K562 (cell line): Measurements from ENCODE around the gene HHIPL1. TPM values are rescaled to one million over a fixed set of nuclear protein-coding genes. Genes with fewer than 3 reads are reported as not detected.

Experiments
- ATAC-seq: fragments of 200-7000 bp; cut with Tn5 transposase; 3 replicates; pipeline ENCODE4 v1.9.1; 2020; ENCODE audit warnings: moderate library complexity
- BruUV-seq: library from RNA; stranded (reverse); fragments of 400-500 nt; replicated peaks from 2 replicates; lab custom pipeline; 2021; lab: Mats Ljungman, UMichigan
- CTCF ChIA-PET: fragments of 300-600 bp; formaldehyde crosslinking; extraction: SDS; loops from one replicate; lab custom pipeline; 2021; ENCODE audit warnings: low intra/inter-chr PET ratio; lab: Yijun Ruan, JAX
- POLR2A ChIA-PET: fragments of 300-600, 350-650 bp; sonication (Branson Sonifier 250); formaldehyde crosslinking; extraction: SDS; loops from one replicate; lab custom pipeline; 2021; ENCODE audit warnings: antibody characterized with exemption, inconsistent platforms; lab: Yijun Ruan, JAX
- DNase-seq, 4 experiments: peaks; one replicate each; pipeline versions ENCODE4 v3.0.0 to v3.0.0-alpha.2; 2011 to 2018; ENCODE audit warnings: low spot score in 3 of 4, mixed read lengths in 3 of 4; ENCODE audit errors: extremely low read depth in 1 of 4
- FAIRE-seq: peaks from 2 replicates; lab custom pipeline; 2011; peaks lifted over from hg19 to GRCh38; lab: Jason Lieb, UNC
- H2AFZ ChIP-seq: 2 replicates; pipeline ENCODE4 v1.6.0; 2011; ENCODE audit warnings: low read depth, low read length, control low read depth, inconsistent platforms
- H3K27ac ChIP-seq: fragments of 200-600 bp; 3 replicates; pipeline ENCODE4 v1.8.0; 2011; ENCODE audit warnings: low read depth, mild to moderate bottlenecking, control low read depth, inconsistent platforms, low read length, moderate library complexity, mixed read lengths; ENCODE audit errors: extremely low read depth
- H3K27me3 ChIP-seq, 2 experiments: fragments of 300-600 bp in 1 of 2; 2 replicates in 1 of 2; 3 replicates in 1 of 2; pipeline versions ENCODE4 v1.6.0 to v1.8.0; 2011; ENCODE audit warnings: inconsistent platforms in 2 of 2, low read length in 2 of 2, mild to moderate bottlenecking in 1 of 2, mixed read lengths in 1 of 2, moderate library complexity in 1 of 2; ENCODE audit not compliant: control insufficient read depth in 2 of 2, insufficient read depth in 2 of 2
- H3K36me3 ChIP-seq: fragments of 300-600 bp; 3 replicates; pipeline ENCODE4 v1.8.0; 2011; ENCODE audit warnings: mild to moderate bottlenecking, low read length, inconsistent platforms; ENCODE audit not compliant: control insufficient read depth, insufficient read depth
- H3K4me1 ChIP-seq, 2 experiments: fragments of 200-600 bp in 1 of 2; replicated peaks in 1 of 2; 2 replicates in 1 of 2; 3 replicates in 1 of 2; pipeline versions ENCODE4 v1.5.1 to v1.8.0; 2011; ENCODE audit warnings: inconsistent platforms in 2 of 2, low read length in 2 of 2, mild to moderate bottlenecking in 1 of 2, mixed read lengths in 1 of 2, moderate library complexity in 1 of 2; ENCODE audit not compliant: control insufficient read depth in 2 of 2, insufficient read depth in 2 of 2
- H3K4me2 ChIP-seq: 2 replicates; pipeline ENCODE4 v1.6.1; 2011; ENCODE audit warnings: low read length, control low read depth, inconsistent platforms, mixed read lengths; ENCODE audit not compliant: insufficient read depth
- H3K4me3 ChIP-seq: fragments of 200-600 bp; sonication (generic), shearing (Covaris generic); 2 replicates; pipeline ENCODE4 v1.5.1; 2016; ENCODE audit warnings: control low read depth, inconsistent platforms
- H3K79me2 ChIP-seq: fragments of 200-600 bp; 3 replicates; pipeline ENCODE4 v1.8.0; 2011; ENCODE audit warnings: low read length, inconsistent platforms; ENCODE audit not compliant: control insufficient read depth, insufficient read depth
- H3K9ac ChIP-seq, 2 experiments: 2 replicates each; pipeline versions ENCODE4 v1.6.0 to v1.6.1; 2011; ENCODE audit warnings: low read depth in 2 of 2, low read length in 2 of 2, control low read depth in 1 of 2, inconsistent platforms in 1 of 2, mild to moderate bottlenecking in 1 of 2, mixed read lengths in 1 of 2; ENCODE audit not compliant: insufficient read depth in 1 of 2
- H3K9me1 ChIP-seq: one replicate; pipeline ENCODE4 v1.6.0; 2011; ENCODE audit warnings: inconsistent platforms, mild to moderate bottlenecking, low read length, moderate library complexity; ENCODE audit not compliant: control insufficient read depth, insufficient read depth
- H3K9me3 ChIP-seq: replicated peaks from 2 replicates; pipeline ENCODE4 v1.5.1; 2011; ENCODE audit warnings: low read depth, low read length, inconsistent platforms; ENCODE audit not compliant: control insufficient read depth, insufficient read depth
- H4K20me1 ChIP-seq: replicated peaks from 2 replicates; pipeline ENCODE4 v1.6.1; 2011; ENCODE audit warnings: low read length, inconsistent platforms, mixed read lengths; ENCODE audit not compliant: control insufficient read depth, insufficient read depth
- COPS2 ChIP-seq: fragments of 450-650 bp; conservative IDR thresholded peaks from 2 replicates; pipeline ENCODE4 v1.6.1; 2016; ENCODE audit warnings: mild to moderate bottlenecking, moderate library complexity
- GTF2A2 ChIP-seq: IDR thresholded peaks from 2 replicates; pipeline ENCODE4 v1.6.1; 2016; ENCODE audit warnings: mild to moderate bottlenecking, missing genetic modification characterization, missing compliant biosample characterization
- KLF1 ChIP-seq: fragments of 450-650 bp; IDR thresholded peaks from 2 replicates; pipeline ENCODE4 v1.6.1; 2016; ENCODE audit warnings: missing genetic modification characterization, missing compliant biosample characterization
- TCFL5 ChIP-seq: fragments of 250-450 bp; sonication (Bioruptor Pico); conservative IDR thresholded peaks from 2 replicates; pipeline ENCODE4 v1.6.1; 2021; ENCODE audit warnings: mild to moderate bottlenecking, moderate library complexity, matching md5 sums
- ZNF175 ChIP-seq: fragments of 200-800 bp; sonication (Bioruptor generic); IDR thresholded peaks from 2 replicates; pipeline ENCODE4 v1.6.1; 2016; ENCODE audit warnings: low read depth, mild to moderate bottlenecking, missing genetic modification characterization, missing compliant biosample characterization
- WGBS: fragments of 100-300 bp; shearing (Covaris generic); methylation state at CpG from one replicate; pipeline ENCODE4 v1.1.6; 2016; ENCODE audit warnings: low coverage, mixed read lengths; ENCODE audit not compliant: insufficient coverage; ENCODE audit errors: missing lambda C conversion rate; 5-methylcytosine and 5-hydroxymethylcytosine counted together
- in situ Hi-C: fragments of 300-500 bp; cut with MboI; formaldehyde crosslinking; loops from 4 replicates; pipeline ENCODE4 v1.15.0; 2018; ENCODE audit warnings: inconsistent platforms, mixed read lengths
- intact Hi-C: fragments of 100-400 bp; cut with micrococcal nuclease; formaldehyde crosslinking; loops from 2 replicates; pipeline ENCODE4 v1.14.2; 2022
- polyA plus RNA-seq, 8 experiments: library from polyadenylated mRNA; depleted of rRNA in 4 of 8; stranded (reverse) in 5 of 8; unstranded in 3 of 8; fragments of >200 nt; fragmentation: Nextera tagmentation in 2 of 8; fragmentation: Illumina TruSeq in 1 of 8; extraction: Ambion mirVana in 2 of 8; extraction: Trizol in 1 of 8; gene quantifications; 2 replicates each; pipeline versions ENCODE4 v1.2.1 to v1.2.3, GENCODE V29; 2011 to 2014; ENCODE audit warnings: inconsistent platforms in 1 of 8, missing spikeins in 1 of 8
- total RNA-seq, 7 experiments: library from RNA; depleted of rRNA in 6 of 7; stranded (reverse); fragments of >200 nt in 6 of 7; fragmentation: Illumina TruSeq in 2 of 7; extraction: Trizol in 2 of 7; gene quantifications; 2 replicates each; pipeline versions ENCODE4 v1.2.1 to v1.2.3, GENCODE V29; 2011 to 2021; ENCODE audit warnings: low replicate concordance in 1 of 7
- TF ChIP-seq, protein P1 (sequence below): fragments of 450-650 bp; IDR thresholded peaks from 2 replicates; pipeline ENCODE4 v1.6.1; 2016; ENCODE audit warnings: mild to moderate bottlenecking, moderate library complexity
- TF ChIP-seq, protein P2 (sequence below): IDR thresholded peaks from 2 replicates; pipeline ENCODE4 v1.6.1; 2012; ENCODE audit warnings: low read depth, low read length, improper control_type of control experiment, borderline replicate concordance

The HHIPL1 gene
- total and polyA plus RNA-seq, 9 of the 15 experiments (the other 6 are each of a cell fraction or from before 2014, with no cell fraction given), result not detected

DNA sequence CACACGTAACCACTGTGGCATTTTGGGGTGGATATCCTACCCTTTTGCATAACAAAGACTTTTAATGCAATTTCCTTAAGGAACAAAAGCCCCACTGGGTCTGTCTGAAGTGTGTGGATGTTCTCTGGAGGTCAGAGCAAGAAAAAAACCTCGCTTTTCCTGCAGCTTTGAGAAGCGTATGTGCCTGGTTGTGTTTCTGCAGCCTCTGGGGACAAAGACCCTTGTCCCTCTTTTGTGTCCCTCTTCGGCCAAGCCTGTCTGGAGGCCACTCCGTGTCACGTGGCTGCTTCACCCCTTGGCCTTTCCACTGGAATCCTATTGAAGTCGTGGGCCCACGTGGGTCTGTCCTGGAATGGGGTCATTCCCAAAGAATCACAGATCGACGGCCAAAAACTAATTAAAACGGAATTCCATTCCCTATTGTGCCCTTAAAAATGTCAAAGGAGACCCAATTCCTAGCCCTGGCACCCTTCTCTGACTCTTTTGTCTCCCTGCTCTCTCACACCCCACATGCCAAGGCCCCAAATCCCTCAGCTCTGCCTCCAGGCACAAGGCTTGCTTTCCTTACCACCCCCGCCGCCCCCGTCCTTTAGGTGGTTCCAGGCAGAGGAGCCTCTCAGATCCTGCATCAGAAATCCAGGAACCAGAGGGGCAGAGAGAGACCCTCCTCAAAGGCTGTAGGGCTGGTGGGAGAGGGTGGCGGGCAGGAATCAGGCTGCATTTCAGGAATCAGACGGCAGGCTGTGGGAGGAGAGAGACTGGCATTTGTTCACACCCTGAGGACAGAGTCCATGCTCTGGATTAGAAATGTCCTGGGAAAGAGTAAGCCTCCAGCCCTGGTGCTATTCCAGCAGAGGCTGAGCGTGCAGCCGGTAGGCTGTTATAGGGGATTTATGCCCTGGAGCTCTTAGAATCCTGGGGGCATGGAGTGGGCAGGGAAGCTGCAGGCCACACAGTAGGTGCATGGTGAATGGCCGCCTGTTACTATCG lies 26.6 kb downstream of the HHIPL1 start:
- FAIRE-seq, result no peak
- no TSS peak for BruUV-seq
- H3K9ac ChIP-seq, result no peak overlapping the region

More for the DNA sequence above, 26.6 kb downstream of the HHIPL1 start:
- Histone ChIP-seq H3K27ac (no peak overlapping the region), H3K36me3 (no peaks in the 10 kb centered on the region), H3K27me3 (peaks cover 4 to 49% of the 10 kb centered on the region in 2 experiments; a peak in 4 of 5 replicates), H4K20me1 (no peaks in the 10 kb centered on the region), H3K4me3 (no peak overlapping the region), H3K9me1 (no peaks in the 10 kb centered on the region), H3K4me1 (peaks cover 6 to 8% of the 10 kb centered on the region in 2 experiments; a peak in 4 of 5 replicates), H3K9me3 (no peaks in the 10 kb centered on the region), H3K4me2 (no peak overlapping the region), H2AFZ (no peak overlapping the region), H3K79me2 (no peaks in the 10 kb centered on the region)
- TF ChIP-seq KLF1 (tag), result no peak
- no peak for TF ChIP-seq ZNF175 (CRISPR knock-in tag)
- no peak for TF ChIP-seq COPS2
- TF ChIP-seq, protein P1, sequence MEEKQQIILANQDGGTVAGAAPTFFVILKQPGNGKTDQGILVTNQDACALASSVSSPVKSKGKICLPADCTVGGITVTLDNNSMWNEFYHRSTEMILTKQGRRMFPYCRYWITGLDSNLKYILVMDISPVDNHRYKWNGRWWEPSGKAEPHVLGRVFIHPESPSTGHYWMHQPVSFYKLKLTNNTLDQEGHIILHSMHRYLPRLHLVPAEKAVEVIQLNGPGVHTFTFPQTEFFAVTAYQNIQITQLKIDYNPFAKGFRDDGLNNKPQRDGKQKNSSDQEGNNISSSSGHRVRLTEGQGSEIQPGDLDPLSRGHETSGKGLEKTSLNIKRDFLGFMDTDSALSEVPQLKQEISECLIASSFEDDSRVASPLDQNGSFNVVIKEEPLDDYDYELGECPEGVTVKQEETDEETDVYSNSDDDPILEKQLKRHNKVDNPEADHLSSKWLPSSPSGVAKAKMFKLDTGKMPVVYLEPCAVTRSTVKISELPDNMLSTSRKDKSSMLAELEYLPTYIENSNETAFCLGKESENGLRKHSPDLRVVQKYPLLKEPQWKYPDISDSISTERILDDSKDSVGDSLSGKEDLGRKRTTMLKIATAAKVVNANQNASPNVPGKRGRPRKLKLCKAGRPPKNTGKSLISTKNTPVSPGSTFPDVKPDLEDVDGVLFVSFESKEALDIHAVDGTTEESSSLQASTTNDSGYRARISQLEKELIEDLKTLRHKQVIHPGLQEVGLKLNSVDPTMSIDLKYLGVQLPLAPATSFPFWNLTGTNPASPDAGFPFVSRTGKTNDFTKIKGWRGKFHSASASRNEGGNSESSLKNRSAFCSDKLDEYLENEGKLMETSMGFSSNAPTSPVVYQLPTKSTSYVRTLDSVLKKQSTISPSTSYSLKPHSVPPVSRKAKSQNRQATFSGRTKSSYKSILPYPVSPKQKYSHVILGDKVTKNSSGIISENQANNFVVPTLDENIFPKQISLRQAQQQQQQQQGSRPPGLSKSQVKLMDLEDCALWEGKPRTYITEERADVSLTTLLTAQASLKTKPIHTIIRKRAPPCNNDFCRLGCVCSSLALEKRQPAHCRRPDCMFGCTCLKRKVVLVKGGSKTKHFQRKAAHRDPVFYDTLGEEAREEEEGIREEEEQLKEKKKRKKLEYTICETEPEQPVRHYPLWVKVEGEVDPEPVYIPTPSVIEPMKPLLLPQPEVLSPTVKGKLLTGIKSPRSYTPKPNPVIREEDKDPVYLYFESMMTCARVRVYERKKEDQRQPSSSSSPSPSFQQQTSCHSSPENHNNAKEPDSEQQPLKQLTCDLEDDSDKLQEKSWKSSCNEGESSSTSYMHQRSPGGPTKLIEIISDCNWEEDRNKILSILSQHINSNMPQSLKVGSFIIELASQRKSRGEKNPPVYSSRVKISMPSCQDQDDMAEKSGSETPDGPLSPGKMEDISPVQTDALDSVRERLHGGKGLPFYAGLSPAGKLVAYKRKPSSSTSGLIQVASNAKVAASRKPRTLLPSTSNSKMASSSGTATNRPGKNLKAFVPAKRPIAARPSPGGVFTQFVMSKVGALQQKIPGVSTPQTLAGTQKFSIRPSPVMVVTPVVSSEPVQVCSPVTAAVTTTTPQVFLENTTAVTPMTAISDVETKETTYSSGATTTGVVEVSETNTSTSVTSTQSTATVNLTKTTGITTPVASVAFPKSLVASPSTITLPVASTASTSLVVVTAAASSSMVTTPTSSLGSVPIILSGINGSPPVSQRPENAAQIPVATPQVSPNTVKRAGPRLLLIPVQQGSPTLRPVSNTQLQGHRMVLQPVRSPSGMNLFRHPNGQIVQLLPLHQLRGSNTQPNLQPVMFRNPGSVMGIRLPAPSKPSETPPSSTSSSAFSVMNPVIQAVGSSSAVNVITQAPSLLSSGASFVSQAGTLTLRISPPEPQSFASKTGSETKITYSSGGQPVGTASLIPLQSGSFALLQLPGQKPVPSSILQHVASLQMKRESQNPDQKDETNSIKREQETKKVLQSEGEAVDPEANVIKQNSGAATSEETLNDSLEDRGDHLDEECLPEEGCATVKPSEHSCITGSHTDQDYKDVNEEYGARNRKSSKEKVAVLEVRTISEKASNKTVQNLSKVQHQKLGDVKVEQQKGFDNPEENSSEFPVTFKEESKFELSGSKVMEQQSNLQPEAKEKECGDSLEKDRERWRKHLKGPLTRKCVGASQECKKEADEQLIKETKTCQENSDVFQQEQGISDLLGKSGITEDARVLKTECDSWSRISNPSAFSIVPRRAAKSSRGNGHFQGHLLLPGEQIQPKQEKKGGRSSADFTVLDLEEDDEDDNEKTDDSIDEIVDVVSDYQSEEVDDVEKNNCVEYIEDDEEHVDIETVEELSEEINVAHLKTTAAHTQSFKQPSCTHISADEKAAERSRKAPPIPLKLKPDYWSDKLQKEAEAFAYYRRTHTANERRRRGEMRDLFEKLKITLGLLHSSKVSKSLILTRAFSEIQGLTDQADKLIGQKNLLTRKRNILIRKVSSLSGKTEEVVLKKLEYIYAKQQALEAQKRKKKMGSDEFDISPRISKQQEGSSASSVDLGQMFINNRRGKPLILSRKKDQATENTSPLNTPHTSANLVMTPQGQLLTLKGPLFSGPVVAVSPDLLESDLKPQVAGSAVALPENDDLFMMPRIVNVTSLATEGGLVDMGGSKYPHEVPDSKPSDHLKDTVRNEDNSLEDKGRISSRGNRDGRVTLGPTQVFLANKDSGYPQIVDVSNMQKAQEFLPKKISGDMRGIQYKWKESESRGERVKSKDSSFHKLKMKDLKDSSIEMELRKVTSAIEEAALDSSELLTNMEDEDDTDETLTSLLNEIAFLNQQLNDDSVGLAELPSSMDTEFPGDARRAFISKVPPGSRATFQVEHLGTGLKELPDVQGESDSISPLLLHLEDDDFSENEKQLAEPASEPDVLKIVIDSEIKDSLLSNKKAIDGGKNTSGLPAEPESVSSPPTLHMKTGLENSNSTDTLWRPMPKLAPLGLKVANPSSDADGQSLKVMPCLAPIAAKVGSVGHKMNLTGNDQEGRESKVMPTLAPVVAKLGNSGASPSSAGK, result no peak
- no peak for TF ChIP-seq GTF2A2 (tag)
- TF ChIP-seq TCFL5 (CRISPR knock-in tag), result no peak
- TF ChIP-seq, protein P2, sequence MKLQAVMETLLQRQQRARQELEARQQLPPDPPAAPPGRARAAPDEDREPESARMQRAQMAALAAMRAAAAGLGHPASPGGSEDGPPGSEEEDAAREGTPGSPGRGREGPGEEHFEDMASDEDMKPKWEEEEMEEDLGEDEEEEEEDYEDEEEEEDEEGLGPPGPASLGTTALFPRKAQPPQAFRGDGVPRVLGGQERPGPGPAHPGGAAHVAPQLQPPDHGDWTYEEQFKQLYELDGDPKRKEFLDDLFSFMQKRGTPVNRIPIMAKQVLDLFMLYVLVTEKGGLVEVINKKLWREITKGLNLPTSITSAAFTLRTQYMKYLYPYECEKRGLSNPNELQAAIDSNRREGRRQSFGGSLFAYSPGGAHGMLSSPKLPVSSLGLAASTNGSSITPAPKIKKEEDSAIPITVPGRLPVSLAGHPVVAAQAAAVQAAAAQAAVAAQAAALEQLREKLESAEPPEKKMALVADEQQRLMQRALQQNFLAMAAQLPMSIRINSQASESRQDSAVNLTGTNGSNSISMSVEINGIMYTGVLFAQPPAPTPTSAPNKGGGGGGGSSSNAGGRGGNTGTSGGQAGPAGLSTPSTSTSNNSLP, result no peak
- ChIA-PET CTCF (no interaction called here), POLR2A (no interaction called here)
- ATAC-seq (no peak), DNase-seq (no peak)
- in situ Hi-C loops, result no loop called here
- intact Hi-C loops, result no loop called here
- 15% methylated on average over 18 of the region's 20 CpGs for WGBS
